Measurements from ENCODE around the gene ZNF346. TPM values are rescaled to one million over a fixed set of nuclear protein-coding genes. Genes with fewer than 3 reads are reported as not detected.

Gene ZNF346, protein sequence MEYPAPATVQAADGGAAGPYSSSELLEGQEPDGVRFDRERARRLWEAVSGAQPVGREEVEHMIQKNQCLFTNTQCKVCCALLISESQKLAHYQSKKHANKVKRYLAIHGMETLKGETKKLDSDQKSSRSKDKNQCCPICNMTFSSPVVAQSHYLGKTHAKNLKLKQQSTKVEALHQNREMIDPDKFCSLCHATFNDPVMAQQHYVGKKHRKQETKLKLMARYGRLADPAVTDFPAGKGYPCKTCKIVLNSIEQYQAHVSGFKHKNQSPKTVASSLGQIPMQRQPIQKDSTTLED
- total RNA-seq: 32.3 TPM

DNA sequence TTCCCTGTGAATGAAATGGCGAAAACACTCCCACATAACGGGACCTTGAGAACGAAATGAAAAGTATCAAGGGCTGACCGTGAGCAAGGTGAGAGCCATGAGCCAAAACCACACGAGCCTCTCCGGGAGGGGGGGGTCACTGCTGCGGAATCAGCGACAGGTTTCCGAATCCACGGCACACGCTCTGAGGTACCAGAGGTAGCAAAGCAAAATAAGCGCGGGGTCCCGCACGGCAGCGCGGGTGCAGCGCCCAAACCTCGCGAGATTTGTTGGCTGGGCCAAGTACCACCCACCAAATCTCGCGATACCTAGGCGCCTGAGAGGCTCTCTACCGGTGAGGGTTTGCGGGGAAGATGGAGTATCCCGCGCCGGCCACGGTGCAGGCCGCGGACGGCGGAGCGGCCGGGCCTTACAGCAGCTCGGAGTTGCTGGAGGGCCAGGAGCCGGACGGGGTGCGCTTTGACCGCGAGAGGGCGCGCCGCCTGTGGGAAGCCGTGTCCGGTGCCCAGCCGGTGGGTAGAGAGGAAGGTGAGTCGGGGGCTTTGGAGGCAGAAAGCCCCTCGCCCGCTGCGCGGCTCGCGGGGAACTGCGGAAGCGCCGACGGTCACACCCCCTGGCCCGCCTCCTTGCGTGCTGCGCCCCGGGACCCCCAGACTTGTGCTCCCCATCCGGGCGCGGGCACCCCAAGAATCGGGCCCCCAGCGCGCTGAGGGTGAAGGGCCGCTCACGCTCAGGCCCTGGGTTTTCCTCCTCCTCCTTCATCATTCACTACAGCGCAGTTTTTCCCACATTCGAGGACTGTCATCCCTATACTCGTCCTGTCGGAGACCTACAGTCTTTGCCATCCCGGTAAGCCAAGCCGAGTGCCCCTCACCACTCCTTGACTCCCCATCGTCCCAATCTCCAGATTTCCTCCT lies at the start of gene ZNF346:
Gene ZNF346, plus strand, starts transcription at position 311 of the 917 bp plus-strand sequence. Its CDS starts 43 bp downstream, at position 354.

GRCh38 chr5:177006265-177006972 lies 16.1 kb upstream of the ZNF346 start, which contains the start of gene UIMC1:
TSS of gene UIMC1 (minus strand) at chr5:177006779. CDS start at chr5:176982615, 24,164 bp downstream.

GRCh38 chr5:177086654-177087397 lies 64.3 kb downstream of the ZNF346 start, which contains the start of gene FGFR4:
TSS of gene FGFR4 (plus strand) at chr5:177086915. CDS start at chr5:177089603, 2,688 bp downstream.

Other genes starting within 250 kb of the ZNF346 start
- gene UNC5A, start 212.1 kb upstream of the ZNF346 start, total RNA-seq: 7.2 TPM
- 1.2 TPM for gene HK3, start 123.3 kb upstream of the ZNF346 start, total RNA-seq
- gene UIMC1, start 15.9 kb upstream of the ZNF346 start, total RNA-seq: 79.6 TPM
- gene FGFR4, start 64.2 kb downstream of the ZNF346 start, total RNA-seq: 1.6 TPM
- 73.6 TPM for gene NSD1, start 111.1 kb downstream of the ZNF346 start, total RNA-seq

All from diencephalon (tissue), 1 donor.